NOMO-1 treated with dmso at 0.1 percent for 144 hours (cell line): ENCODE results near the gene PRDM10.
"Not testable (repeated sequence)": the region's sequence is repeated elsewhere in the genome, so short reads cannot be mapped to it uniquely, and the experiment has no call there.

Experiments used
- DNase-seq: peaks from one replicate; lab custom pipeline; 2025; ENCODE audit not compliant: unreplicated experiment; lab: John Stamatoyannopoulos, UW

Gene PRDM10, protein sequence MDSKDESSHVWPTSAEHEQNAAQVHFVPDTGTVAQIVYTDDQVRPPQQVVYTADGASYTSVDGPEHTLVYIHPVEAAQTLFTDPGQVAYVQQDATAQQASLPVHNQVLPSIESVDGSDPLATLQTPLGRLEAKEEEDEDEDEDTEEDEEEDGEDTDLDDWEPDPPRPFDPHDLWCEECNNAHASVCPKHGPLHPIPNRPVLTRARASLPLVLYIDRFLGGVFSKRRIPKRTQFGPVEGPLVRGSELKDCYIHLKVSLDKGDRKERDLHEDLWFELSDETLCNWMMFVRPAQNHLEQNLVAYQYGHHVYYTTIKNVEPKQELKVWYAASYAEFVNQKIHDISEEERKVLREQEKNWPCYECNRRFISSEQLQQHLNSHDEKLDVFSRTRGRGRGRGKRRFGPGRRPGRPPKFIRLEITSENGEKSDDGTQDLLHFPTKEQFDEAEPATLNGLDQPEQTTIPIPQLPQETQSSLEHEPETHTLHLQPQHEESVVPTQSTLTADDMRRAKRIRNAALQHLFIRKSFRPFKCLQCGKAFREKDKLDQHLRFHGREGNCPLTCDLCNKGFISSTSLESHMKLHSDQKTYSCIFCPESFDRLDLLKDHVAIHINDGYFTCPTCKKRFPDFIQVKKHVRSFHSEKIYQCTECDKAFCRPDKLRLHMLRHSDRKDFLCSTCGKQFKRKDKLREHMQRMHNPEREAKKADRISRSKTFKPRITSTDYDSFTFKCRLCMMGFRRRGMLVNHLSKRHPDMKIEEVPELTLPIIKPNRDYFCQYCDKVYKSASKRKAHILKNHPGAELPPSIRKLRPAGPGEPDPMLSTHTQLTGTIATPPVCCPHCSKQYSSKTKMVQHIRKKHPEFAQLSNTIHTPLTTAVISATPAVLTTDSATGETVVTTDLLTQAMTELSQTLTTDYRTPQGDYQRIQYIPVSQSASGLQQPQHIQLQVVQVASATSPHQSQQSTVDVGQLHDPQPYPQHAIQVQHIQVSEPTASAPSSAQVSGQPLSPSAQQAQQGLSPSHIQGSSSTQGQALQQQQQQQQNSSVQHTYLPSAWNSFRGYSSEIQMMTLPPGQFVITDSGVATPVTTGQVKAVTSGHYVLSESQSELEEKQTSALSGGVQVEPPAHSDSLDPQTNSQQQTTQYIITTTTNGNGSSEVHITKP

DNA sequence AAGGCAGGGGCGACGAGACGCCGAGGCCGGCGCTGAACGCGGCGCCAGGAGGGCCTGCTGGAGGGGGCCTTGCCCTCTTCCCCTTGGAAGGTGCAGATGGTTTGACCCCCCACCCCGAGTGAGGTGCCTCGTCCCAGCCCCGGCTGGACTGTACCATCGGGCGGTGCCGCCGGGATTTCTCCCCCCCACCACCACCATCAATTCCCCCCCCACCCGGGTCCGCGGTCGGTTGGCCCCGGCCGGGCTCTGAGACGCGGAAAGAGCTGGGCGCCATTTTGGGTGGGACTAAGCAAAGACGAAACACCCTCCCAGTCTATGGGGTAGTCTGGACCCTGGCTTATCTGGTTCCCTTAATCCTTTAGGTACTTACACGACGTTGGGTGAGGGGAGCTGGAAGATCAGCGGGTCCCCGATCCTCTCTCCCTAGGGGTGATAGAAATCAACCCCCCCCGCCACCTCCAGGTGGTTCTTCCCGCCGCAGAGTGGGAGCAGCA, at the start of gene PRDM10:
PRDM10 (minus strand) TSS at position 484 of the 494 bp plus-strand sequence. CDS start 41,871 bp downstream, outside the sequence.
- peak; percentile 84 for DNase-seq

DNA sequence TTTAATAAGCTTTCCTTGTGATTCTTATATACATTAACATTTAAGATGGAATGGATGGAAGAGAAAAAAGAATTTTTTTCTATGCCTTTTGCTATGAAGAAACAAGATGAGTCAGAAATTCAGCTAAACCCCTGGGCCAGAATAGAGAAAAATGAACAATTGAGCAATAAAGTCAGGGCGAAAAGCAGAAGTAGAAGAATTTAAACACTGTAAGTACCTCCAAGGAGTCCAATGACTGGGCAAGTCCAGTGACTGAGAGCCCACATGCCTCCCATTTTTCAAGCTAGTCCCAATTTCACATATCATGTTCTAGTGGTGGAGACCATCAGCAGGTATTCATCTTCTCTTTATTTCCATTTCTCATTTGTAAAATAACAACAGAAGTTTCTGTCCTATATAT, 48.4 kb upstream of the PRDM10 start:
- peak; percentile 90 for DNase-seq

DNA sequence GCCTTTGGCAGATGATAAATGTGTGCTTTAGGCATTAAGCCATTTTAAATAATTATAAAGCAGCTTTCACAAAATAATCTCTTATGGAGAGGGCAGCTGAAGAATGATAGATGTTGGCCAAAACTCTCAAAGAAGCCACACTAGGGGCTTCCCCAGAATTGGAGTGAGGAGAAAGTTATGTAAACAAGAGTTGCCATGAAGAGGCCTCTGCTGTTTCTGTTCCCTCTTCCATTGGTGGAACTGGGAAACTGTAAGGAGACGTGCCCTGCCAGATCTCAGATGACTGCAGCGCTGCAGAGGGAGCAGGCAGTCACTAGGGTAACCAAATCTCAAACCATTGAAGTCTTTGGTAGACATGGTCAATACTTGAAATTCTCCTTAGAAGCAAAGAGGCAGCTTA, 47.6 kb upstream of the PRDM10 start:
- DNase-seq, result no peak

DNA sequence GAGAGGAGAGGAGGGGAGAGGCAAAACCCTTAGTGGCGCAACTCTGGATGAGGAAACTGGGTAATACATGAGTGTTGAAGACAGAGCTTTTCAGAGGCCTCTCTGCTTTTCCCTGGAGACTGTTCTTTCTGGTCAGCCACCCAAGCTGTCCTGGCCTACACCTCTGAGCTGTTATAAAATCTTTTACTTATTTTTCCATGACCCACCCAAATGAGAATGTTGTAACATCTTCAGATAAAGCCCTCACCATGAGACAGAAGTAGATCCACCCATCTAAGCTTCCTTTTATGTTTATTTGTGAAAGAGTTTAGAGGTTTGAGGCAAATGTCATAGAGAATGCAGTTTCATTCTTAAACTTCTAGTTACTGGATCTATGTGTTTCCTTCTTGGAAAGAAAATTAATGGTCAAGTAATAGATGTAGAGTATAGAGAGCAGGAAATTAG, 46.7 kb upstream of the PRDM10 start:
- DNase-seq, result no peak

DNA sequence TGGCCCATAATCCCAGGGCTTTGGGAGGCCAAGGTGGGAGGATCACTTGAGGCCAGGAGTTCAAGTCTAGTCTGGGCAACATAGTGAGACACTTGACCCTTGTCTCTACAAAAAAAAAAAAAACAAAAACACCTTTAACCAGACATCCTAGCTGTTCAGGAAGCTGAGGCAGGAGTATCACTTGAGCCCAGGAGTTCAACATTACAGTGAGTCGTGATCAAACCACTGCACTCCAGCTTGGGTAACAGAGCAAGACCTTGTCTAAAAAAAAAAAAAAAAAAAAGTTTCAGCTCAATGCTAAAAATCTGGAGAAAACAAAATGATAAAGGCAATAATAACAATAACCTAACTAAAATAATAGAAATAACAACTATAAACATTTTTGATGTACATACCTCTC, 44.5 kb upstream of the PRDM10 start:
- DNase-seq, result no peak

DNA sequence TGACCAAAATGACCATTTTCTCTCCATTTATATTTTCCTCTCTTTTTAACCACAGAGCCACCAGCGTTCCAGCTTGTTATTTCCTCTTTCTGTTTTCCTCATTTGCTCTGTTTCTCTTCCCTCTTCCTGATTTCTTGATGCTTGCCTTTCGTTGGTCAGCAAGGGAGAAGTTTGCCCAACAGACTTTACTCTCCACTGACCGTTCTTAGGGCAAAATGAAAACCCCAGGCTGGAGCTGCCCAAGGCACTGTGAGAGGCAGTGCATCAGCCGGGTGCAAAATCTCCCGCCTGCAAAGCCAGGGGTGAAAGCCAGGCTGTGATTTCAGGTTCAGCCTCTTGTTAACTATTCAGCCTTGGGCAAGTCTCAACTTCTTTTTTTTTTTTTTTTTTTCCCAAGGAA, 40.9 kb upstream of the PRDM10 start:
- peak; percentile 40 for DNase-seq

DNA sequence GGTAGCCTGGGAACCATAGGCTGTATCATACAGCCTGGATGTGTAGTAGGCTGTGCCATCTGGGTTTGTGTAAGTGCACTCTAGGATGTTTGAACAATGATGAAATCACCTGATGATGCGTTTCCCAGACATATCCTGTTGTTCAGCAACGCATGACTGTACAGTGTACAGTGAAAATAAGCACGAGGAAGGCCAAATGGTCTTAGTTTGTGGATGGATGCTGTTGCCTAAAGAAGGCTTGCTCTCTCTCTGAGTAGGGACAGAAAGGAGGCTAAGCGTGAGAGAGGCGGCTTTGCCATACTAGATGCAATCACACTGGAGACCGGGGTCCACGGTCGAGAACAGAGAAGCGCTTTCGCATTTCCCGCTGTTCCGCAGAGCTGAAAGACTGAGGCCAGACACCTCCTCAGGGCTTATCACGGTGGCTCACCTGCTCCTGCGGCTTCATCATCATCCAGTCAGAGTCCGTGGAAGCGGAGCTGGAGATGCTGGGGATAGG, 39.5 kb upstream of the PRDM10 start:
- DNase-seq, result no peak

DNA sequence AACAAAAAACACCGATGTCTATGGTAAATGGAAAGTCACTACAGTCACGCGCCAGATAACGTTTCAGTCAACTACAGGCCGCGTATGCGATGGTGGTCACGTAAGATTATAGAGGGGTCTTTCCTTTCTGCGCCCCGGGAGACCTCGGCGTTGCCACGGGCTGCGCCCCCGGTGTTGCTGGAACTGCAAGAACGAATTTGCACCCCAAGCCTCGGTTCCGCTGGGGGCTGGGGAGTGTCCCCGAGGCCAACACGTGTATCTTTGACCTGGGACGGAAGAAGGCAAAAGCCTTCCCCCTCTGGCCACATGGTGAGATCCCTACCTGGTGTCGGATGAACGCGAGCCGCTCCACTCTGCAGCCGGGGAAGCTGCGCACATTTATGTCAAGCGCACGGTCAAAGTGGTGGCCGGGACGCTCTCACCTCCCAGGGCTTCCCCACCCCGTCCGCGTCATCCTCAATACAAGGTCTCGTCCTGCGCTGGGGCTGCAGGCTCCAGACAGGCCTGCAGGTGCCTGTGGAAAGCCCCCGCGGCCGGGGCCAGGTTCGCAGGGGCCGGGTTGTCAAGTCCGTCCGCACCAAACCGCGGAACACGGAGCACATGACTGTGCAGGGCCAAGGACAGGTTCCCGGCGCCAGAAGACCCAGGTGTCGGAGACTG, 37.8 kb upstream of the PRDM10 start:
- DNase-seq, result no peak

DNA sequence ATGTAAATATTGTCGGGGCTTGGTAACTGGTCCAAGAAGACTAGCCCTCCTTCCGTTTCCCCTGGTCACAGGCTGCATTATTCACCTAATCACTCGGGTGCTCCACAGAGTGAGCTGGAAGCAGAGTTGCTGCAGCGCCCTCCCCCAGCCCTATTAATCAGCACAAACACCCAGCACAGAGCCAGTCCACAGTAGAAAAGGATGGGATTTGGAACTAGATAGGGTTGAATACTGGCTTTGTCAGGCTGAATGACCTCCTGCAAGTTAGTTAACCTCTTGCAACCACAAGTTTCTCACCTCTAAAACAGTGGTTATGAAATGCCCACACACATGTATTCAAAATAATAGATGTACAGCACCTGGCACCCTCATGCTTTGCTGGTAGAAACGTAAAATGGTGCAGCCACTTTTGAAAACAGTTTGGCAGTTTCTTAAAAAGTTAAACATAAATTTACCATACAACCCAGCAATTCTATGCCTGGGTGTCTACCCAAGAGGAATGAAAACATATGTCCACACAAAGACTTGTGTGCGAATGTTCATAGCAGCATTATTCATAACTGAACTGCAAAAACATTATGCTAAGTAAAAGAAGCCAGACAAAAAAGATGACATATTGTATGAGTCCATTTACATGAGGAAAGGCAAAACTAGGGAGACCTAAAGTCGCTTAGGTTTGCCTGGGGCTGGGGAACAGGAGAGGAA, 35.4 kb upstream of the PRDM10 start:
- no peak for DNase-seq

DNA sequence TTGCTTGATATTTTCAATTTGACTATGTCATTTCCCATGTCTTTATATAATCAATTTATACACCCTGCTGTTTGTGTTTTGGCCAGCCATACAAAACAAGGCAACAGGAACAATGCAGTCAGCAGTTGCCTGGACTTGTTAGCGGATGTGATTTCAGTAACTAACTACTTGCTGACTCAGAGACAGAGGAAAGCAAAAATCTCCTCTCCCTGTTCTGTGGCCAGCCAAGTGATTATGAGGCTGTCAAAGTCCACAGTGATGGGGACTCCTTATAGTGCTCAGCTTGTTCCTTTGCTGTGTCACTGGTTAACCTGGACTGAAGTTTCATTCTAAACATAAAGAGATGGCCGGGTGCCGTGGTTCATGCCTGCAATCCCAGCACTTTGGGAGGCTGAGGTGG, 34.4 kb upstream of the PRDM10 start:
- DNase-seq, result no peak

DNA sequence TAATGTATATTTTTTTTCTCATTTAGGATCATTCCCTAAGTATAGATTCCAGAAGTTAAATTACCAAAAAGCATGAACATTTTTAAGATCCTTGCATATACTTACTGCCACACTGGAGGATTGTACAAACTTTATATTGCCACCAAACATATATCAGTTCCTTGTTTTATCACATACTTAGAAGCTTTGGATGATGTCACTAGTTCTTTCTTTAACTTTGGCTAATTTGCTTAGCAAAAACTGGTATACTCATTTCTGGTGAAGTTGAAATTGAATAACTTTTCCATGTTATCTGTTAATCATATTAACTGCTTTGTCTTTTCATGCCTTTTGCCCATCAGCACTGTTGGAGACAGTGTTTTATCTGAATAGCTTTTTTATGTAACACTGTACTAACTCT, 31.6 kb upstream of the PRDM10 start:
- no peak for DNase-seq

DNA sequence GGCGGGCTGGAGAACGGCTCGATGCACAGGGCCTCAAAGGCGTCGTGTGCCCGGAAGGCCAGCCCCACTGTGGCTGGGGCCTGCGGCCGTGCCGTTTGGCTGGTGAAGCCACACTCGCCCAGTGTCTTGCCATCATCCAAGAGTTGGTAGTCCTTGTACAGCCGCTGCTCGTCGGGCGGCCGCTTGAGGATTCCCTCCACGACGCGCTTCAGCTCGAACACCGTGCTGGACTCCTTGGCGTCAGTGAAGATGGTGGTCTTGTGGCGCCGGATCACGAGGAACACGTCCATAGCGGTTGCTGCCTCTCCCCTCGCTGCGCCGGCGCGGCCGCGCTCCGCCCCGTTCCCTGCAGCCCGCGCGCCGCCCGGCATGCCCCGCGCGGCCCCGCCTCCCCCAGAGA, 30.3 kb upstream of the PRDM10 start:
- no peak for DNase-seq

DNA sequence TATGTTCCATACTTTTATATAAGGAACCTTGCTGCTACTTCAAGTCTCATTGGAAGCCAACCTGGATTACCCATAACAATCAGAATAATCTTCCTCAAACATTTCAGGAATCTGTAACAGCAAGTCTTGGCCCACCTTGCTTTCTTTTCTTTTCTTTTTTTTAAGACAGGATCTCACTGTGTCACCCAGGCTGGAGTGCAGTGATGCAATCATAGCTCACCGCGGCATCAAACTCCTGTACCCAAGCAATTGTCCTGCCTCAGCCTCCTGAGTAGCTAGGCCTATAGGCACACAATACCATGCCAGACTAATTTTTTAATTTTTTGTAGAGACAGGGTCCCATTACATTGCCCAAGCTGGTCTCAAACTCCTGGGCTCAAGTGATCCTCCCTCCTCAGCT, 29.3 kb upstream of the PRDM10 start:
- no peak for DNase-seq

DNA sequence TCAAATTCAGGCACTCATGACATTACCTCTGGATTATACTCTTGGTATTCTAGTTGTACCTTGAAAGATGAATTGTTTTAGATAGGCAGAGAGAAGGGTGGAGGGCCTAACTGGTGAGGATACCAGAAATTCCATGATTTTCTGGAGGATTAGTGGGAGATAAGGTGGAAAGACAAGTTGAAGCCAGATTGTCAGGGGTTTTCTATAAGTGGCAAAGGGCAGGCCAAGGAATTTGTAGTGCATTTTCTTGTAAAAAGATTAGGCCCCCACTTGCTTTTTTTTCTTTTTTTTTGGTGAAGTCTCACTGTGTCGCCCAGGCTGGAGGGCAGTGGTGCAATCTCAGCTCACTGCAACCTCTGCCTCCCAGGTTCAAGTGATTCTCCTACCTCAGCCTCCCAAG, 28.4 kb upstream of the PRDM10 start:
- no peak for DNase-seq

DNA sequence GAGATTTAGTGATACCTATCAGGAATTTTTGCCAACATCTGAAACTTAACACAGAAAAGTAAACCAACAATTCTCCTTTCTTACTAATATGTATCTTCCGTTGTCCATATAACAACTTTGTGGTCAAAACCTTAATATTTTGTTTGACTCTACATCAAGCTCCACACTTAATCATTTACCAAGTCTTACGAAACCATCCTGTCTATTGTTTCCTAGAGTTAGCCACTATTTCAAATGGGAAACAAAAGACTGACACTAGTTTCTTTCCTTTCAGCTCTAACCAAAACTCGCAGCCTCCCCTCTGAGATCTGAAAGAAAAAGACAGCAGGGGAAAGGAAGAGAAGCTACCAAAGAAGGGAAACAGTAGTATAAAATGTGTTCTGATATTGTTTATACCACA, 26.5 kb upstream of the PRDM10 start:
- no peak for DNase-seq

DNA sequence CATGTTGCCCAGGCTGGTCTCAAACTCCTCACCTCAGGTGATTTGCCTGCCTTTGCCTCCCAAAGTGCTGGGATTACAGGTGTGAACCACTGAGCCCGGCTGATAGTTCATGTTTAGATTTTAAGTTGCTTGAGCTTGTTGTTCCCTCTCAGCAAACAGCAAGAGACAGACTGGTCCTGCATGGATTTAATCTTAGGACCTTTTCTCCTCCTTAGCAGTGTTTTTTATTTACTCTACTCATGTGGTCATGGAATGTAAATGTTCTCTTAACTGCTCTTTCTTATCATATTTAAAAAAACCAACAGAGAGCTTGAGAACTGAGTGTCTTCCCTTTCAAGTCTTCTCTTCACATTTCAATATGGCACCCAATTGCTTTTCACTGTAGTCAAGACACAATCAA, 22.7 kb upstream of the PRDM10 start:
- no peak for DNase-seq

DNA sequence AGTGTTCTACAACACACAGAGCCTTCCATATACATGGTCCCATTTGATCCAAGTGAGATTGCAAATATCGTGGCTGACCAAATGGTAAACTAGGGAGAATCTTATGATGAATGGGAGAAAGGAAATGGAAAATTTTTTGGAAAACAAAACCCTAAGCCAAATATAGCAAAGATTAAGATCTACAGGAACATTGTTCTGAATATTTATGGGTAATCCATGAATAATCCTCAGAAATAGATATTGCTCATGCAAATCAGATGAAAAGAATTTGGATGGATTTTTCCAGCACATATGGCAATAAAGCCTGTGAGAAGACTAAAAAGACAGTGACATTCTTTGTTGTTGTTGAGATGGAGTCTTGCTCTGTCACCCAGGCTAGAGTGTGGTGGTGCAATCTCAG, 21.7 kb upstream of the PRDM10 start:
- DNase-seq, result no peak

DNA sequence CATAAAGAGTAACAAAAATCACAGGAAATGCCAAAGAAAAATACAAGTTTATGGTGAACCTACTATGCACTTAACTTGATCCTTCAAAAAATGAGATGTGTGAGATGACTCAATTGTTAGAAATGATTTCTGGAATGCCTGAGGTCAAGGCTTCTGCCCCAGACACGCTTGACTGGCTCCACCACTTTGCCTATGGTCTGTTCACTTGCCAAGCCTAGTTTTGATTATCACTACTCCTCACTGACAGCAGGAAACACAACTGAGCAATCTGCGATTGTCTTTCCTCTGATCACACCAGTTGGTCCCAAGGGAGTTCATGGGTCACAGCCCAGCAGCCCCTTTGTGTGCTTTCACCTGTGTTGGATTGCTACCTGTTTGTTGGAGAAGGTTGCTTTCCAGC, 20.6 kb upstream of the PRDM10 start:
- no peak for DNase-seq

DNA sequence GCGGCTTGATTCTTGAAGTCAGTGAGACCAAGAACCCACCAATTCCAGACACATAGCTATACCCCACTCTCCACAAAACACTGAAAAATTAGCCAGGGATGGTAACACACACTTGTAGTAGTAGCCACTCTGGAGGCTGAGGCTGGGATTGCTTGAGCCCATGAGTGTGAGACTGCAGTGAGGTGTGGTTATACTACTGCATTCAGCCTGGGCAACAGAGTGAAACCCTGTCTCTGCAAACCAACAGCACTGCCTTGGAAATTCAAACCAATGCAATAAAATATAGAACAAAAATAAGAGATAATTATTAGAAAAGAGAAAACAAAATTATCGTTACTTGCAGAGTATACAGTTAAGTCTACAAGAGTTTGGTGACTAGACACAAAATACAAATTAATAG, 20.2 kb upstream of the PRDM10 start:
- DNase-seq, result no peak

DNA sequence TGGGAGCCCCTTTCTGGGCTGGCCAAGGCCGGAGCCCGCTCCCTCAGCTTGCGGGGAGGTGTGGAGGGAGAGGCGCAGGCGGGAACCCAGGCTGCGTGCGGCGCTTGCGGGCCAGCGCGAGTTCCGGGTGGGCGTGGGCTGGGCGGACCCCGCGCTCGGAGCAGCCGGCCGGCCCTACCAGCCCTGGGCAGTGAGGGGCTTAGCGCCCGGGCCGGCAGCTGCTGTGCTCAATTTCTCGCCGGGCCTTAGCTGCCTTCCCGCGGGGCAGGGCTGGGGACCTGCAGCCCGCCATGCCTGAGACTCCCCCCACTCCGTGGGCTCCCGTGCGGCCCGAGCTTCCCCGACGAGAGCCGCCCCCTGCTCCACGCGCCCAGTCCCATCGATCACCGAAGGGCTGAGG, 19.0 kb upstream of the PRDM10 start:
- DNase-seq, result not testable (repeated sequence)
